Fibroblast of the conjunctiva (primary cell): Measurements from ENCODE around the gene NRXN3.

Experiments
- DNase-seq: peaks from one replicate; pipeline ENCODE4 v3.0.0-alpha.2; 2010; ENCODE audit warnings: low read depth

Gene NRXN3

GRCh38 chr14:79284621-79285020, 1114.4 kb downstream of the NRXN3 start:
- DNase-seq: no peak

GRCh38 chr14:79285263-79285662, 1115.1 kb downstream of the NRXN3 start:
- no peak for DNase-seq

GRCh38 chr14:79287976-79288375, 1117.8 kb downstream of the NRXN3 start:
- no peak for DNase-seq

DNA sequence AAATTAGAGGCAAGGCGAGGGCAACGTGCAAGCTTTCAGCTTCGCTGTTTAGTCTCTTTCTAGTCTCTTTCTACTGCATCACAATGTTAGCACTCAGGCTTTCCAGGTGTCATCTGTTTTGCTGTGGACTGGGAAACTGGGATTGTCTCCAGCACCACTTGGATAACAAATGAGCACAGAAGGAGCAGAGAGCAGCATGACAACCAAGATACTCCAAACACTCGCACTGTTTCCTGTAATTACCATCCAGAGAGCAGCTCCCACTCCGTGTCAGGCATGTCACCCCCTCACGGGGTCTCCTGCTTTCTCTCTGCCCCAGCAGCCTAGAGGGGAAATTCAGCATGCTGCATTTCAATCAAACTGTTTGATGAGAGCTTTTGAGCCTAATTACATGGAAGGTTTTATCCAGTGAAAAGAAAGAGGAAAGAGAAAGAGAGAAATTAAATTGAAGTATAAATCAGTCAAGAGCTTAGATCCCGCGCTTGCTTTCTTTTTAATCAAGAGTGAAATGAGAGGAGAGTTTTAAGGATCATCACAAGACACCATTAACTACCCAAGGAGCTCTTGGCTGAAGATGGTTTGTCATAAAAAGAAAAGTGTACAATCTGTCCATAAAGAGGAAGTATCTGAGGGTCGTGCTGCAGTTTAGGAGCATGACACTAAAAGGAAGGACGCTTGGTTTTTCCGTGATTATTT, 1123.5 kb downstream of the NRXN3 start:
- DNase-seq: no peak

DNA sequence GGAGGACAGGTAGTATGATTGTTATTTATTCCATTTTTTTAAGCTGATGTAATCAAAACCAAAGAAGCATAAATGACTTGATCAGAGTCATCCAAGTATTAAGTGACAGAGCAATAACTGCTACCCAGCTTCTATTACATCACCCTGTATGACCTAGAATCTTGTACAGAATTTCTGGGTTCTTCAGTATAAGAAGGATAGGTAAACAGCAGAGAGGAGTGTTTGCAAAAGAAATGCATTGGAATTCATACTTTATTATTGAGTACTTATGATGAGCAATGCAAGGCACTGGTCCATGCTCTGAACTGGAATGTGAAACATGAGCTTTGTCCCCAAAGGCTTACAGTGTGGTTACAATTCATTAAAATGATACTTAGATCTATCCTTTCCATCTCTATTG, 1124.3 kb downstream of the NRXN3 start:
- DNase-seq: no peak

GRCh38 chr14:79295385-79295784, 1125.2 kb downstream of the NRXN3 start:
- DNase-seq: no peak

- DNase-seq: no peak
Observed at GRCh38 chr14:79298373-79298772, 1128.2 kb downstream of the NRXN3 start.

DNA sequence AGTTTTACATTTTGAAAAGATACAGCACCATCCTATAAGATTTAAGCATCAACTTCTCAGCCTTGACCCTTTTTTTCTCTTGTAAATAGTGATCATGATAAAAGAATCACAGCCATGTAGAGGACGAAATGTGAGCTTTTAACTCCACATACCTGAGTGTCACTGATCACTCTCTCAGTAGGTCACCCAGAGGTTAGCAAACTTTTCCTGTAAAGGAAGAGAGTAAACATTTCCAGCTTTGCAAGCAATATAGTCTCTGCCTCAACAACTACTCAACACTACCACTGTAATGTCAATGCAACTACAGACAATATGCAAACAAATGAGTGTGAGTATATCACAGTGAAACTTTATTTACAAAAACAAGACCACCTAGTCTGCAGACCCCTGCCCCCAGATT, 1129.0 kb downstream of the NRXN3 start:
- DNase-seq: no peak

DNA sequence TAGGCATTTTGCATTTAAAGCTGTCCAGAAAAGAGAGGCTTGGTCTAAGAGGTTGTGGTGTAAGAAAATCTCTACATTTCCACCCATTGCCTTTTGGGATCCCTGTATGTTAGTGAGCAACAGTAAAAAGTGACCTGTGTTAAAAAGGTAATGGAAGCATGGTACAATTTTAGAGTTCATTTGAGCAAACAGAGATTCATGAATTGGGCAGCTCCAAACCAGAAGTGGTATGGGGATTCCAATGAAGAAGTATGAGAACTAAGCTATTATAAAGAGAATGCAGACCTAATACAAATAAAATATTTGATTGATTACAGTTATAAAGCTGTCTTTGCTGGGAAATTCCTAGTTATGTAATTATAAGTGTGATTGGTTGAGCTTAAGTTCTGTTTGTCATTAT, 1134.1 kb downstream of the NRXN3 start:
- DNase-seq: no peak

DNA sequence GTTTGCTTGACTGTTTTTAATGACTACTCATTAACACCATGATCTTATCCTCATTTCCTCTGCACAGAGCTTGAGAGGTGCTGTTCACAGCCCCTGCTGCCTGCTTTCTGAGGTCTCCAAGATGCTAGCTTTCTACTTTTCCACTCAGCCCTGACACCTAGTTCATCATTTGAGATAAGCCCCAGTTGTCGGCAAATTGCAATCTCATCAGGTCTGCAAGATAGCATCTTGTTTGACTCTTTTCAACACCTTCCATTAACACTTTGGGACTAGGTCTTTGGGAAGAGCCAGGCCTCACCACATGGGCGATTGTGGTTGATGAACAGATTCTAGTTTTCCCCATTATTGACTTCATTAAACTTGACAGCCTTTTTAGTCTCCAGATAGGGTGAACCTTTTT, 1136.4 kb downstream of the NRXN3 start:
- DNase-seq: no peak

DNA sequence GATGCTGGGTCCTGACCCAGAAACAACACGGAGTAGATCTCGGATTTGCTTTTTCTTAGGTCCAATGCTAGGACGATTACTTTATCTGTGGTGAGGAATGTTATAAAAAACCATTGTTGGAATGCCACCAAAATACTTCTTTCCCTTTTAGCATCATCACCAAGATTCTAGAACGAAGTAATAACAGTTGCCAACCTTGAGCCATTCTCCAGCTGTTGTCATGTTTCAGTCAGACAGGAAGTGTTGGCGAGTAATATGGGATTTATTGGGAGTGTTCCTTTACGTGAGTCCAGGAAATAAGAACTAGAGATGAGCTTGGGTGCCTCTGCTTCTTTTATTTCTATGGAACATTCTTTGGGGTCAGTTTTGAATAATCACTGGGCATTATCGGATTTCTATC, 1148.2 kb downstream of the NRXN3 start:
- no peak for DNase-seq

GRCh38 chr14:79320561-79320960, 1150.4 kb downstream of the NRXN3 start:
- no peak for DNase-seq

GRCh38 chr14:79321070-79321469, 1150.9 kb downstream of the NRXN3 start:
- no peak for DNase-seq

DNA sequence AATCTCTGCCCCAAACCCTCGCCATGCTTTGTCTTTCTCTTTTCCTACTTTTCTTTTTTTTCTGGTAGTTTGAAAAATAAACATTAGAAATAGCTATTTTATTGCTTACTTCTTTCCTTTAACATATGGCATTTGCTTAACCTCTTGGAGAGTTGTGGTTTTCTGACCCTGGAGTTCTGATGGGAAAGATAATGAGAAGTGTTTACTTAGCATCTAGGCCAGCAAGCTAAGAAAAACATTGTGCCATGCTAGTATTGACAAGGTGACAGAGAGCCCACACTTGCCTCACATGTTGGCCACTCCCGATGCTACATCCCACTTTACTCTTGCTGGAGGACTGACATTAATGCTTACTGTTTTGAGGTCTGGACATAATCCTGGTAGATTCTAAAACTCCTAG, 1154.9 kb downstream of the NRXN3 start:
- DNase-seq: no peak

GRCh38 chr14:79325557-79325956, 1155.4 kb downstream of the NRXN3 start:
- no peak for DNase-seq

GRCh38 chr14:79328863-79329262, 1158.7 kb downstream of the NRXN3 start:
- DNase-seq: no peak

DNA sequence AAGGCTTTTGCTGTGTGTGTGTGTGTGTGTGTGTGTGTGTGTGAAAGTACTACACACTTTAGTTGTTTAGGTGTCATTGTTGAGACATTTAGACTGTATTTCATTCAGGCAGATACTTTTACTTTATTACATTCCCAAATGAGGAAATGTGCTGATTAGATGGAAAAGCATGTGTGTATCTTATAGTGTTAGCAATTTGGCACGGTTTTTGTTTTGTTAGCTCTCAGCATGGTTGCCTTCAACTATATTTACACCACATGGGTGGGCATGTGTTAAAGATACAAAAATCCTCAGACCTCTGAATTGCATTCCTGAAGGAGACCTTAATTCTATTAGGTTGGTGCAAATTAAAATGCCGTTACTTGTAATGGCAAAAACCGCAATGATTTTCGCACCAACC, 1161.7 kb downstream of the NRXN3 start:
- DNase-seq: no peak

- no peak for DNase-seq
Observed at GRCh38 chr14:79332504-79333197, 1162.5 kb downstream of the NRXN3 start.

DNA sequence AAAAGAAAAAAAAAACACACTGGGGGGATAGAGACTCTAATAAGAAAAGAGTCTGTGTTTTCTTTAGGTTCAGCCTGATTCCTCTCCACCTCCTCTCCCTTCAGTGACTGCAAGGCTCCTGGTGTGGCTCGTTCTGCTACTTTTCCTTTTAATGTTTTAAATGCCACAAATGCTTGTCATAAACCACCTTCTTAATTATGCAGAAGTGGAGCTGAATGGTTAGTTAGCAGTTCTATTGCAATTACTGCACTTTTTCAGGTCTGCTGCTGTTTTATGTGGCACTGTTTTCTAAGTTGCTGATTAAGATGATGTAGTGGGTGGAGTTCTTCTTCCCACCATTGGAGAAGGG, 1163.0 kb downstream of the NRXN3 start:
- no peak for DNase-seq

DNA sequence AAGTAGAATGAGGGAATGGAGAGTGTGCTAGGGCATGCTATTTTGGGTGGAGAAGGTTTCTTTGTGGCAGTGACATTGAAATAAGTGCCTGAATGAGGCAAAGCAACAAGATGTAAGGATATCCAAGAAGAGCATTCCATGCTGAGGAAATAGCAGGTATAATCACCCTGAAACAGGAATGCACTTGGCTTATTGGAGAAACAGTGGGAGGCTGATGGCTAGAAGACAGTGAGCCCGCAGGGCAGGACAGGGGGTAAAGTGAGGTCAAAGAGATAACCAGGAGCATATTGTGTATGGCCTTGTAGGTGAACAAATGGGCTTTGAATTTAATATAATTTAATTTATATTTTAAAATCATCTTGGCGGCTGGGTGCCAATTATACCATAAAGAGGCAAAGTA, 1164.1 kb downstream of the NRXN3 start:
- DNase-seq: no peak

- DNase-seq: no peak
Observed at GRCh38 chr14:79337761-79338160, 1167.6 kb downstream of the NRXN3 start.

DNA sequence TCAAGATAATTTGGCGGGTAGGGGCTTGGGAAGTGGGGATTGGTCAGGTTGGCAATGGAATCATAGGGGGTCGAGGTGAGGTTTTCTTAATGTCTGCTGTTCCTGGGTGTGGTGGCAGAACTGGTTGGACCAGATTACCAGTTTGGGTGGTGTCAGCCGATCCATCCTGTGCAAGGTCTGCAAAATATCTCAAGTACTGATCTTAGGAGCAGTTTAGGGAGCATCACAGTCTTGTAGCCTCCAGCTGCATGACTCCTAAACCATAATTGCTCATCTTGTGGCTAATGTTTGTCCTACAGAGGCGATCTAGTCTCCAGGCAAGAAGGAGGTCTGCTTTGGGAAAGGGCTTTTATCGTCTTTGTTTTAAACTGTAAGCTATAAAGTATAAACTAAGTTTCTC, 1172.8 kb downstream of the NRXN3 start:
- DNase-seq: no peak

DNA sequence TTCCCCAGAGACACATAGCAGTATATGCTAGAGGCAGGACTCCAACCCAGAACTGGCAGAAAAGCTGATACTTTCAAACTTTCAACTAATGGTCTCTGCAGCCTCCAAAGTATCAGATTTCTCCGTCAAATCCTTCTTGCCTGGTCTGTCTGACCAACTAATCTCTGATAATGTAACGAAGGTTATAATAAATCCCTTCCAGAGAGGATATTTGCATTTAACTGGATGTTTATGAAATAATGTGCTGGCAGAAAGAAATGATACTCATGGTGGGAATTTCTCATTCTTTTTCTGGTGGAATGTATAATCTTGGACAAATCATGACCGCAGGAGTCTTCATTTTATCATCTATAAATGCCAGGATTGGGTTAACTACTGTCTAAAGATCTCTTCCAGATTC, 1180.8 kb downstream of the NRXN3 start:
- no peak for DNase-seq

DNA sequence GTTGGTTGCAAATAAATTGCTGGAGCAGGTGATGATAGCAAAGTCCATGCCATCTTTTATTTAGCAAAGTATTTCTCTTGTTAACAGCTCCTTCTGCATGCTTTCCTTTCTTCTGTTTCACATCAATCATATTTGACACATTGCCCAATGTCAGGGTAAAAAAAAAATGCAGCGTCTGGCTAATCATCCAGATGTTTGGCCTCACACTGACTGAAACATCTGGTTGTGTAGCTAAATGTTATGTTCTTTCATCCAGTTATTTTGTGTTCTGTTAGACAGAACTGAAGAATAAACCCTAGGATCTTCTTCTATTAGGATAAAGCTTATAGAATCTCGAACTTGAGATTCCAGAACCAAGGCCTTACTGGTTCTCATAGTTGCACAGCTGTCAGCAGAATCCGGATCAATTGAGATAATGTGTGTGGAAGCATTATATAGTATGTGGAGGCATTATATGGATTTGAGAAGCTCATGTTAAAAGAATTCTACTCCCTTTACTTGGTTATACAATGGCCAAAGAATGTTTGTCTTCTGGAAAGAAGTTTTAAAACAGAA, 1182.0 kb downstream of the NRXN3 start:
- DNase-seq: no peak
